H9 (cell line): Measurements from ENCODE around the gene GTPBP6. TPM values are rescaled to one million over a fixed set of nuclear protein-coding genes. Genes with fewer than 3 reads are reported as not detected.

Source experiments
- DNase-seq: peaks from one replicate; pipeline ENCODE4 v3.0.0-alpha.2; 2017
- H2AFZ ChIP-seq: one replicate; pipeline ENCODE4 v1.6.1; 2013; ENCODE audit warnings: mild to moderate bottlenecking, low read length, control low read depth, moderate library complexity
- H2AK5ac ChIP-seq: 2 replicates; pipeline ENCODE4 v1.6.1; 2013; ENCODE audit warnings: low read length, control low read depth, mixed read lengths; ENCODE audit not compliant: insufficient read length
- H2BK120ac ChIP-seq: one replicate; pipeline ENCODE4 v1.6.1; 2013; ENCODE audit warnings: low read depth, mild to moderate bottlenecking, low read length, control low read depth, inconsistent platforms; ENCODE audit not compliant: poor library complexity, severe bottlenecking
- H2BK12ac ChIP-seq: 2 replicates; pipeline ENCODE4 v1.6.1; 2013; ENCODE audit warnings: low read length, control low read depth, mixed read lengths, low read depth; ENCODE audit not compliant: insufficient read length
- H2BK15ac ChIP-seq: 2 replicates; pipeline ENCODE4 v1.6.1; 2013; ENCODE audit warnings: low read depth, low read length, control low read depth
- H2BK20ac ChIP-seq: one replicate; pipeline ENCODE4 v1.6.1; 2013; ENCODE audit warnings: low read depth, mild to moderate bottlenecking, low read length, control low read depth, inconsistent platforms; ENCODE audit not compliant: poor library complexity, severe bottlenecking
- H2BK5ac ChIP-seq: 2 replicates; pipeline ENCODE4 v1.6.1; 2013; ENCODE audit warnings: low read length, control low read depth, mixed read lengths; ENCODE audit not compliant: insufficient read length
- H3K14ac ChIP-seq: 2 replicates; pipeline ENCODE4 v1.6.1; 2013; ENCODE audit warnings: low read length, control low read depth; ENCODE audit not compliant: insufficient read depth
- H3K18ac ChIP-seq: 2 replicates; pipeline ENCODE4 v1.6.1; 2013; ENCODE audit warnings: low read depth, mild to moderate bottlenecking, mixed read lengths, low read length, control low read depth; ENCODE audit not compliant: insufficient read length
- H3K23ac ChIP-seq: 2 replicates; pipeline ENCODE4 v1.6.1; 2013; ENCODE audit warnings: low read length, control low read depth, mixed read lengths, low read depth; ENCODE audit not compliant: insufficient read length
- H3K23me2 ChIP-seq: 2 replicates; pipeline ENCODE4 v1.6.1; 2013; ENCODE audit warnings: low read depth, mild to moderate bottlenecking, mixed read lengths, low read length, control low read depth; ENCODE audit not compliant: insufficient read length, poor library complexity, severe bottlenecking
- H3K27ac ChIP-seq: 2 replicates; pipeline ENCODE4 v1.5.1; 2013; ENCODE audit warnings: low read length, control low read depth, mixed read lengths, low read depth; ENCODE audit not compliant: insufficient read length
- H3K27me3 ChIP-seq: 2 replicates; pipeline ENCODE4 v1.6.1; 2013; ENCODE audit warnings: low read length, control low read depth, inconsistent platforms; ENCODE audit not compliant: insufficient read depth
- H3K4ac ChIP-seq: 2 replicates; pipeline ENCODE4 v1.6.1; 2013; ENCODE audit warnings: low read depth, mild to moderate bottlenecking, control low read depth, inconsistent platforms, low read length, moderate library complexity
- H3K4me1 ChIP-seq: 2 replicates; pipeline ENCODE4 v1.6.1; 2013; ENCODE audit warnings: low read length, control low read depth, inconsistent platforms; ENCODE audit not compliant: insufficient read depth
- H3K4me2 ChIP-seq: 2 replicates; pipeline ENCODE4 v1.6.1; 2013; ENCODE audit warnings: low read length, control low read depth, mixed read lengths; ENCODE audit not compliant: insufficient read length, insufficient read depth
- H3K56ac ChIP-seq: 2 replicates; pipeline ENCODE4 v1.6.1; 2013; ENCODE audit warnings: low read depth, mild to moderate bottlenecking, mixed read lengths, low read length, control low read depth; ENCODE audit not compliant: insufficient read length
- H3K79me1 ChIP-seq: 2 replicates; pipeline ENCODE4 v1.6.1; 2013; ENCODE audit warnings: low read depth, mild to moderate bottlenecking, moderate library complexity, low read length, control low read depth, inconsistent platforms; ENCODE audit not compliant: insufficient read depth, poor library complexity, severe bottlenecking
- H3K79me2 ChIP-seq: 2 replicates; pipeline ENCODE4 v1.6.1; 2013; ENCODE audit warnings: low read length, control low read depth, inconsistent platforms; ENCODE audit not compliant: insufficient read depth
- H3K9ac ChIP-seq: 2 replicates; pipeline ENCODE4 v1.6.1; 2013; ENCODE audit warnings: low read length, control low read depth, mixed read lengths; ENCODE audit not compliant: insufficient read length; ENCODE audit errors: extremely low read depth
- H3K9me3 ChIP-seq: one replicate; pipeline ENCODE4 v1.6.1; 2013; ENCODE audit warnings: low read depth, low read length, inconsistent platforms; ENCODE audit not compliant: control insufficient read depth
- H3T11ph ChIP-seq: one replicate; pipeline ENCODE4 v1.6.1; 2013; ENCODE audit warnings: mild to moderate bottlenecking, low read length, control low read depth, inconsistent platforms
- H4K20me1 ChIP-seq: one replicate; pipeline ENCODE4 v1.6.1; 2013; ENCODE audit not compliant: control insufficient read depth, insufficient read length, insufficient read depth
- H4K5ac ChIP-seq: 2 replicates; pipeline ENCODE4 v1.6.1; 2013; ENCODE audit warnings: low read depth, mild to moderate bottlenecking, mixed read lengths, low read length, control low read depth; ENCODE audit not compliant: insufficient read length
- H4K8ac ChIP-seq: replicated peaks from 2 replicates; pipeline ENCODE4 v1.6.1; 2013; ENCODE audit warnings: low read length, control low read depth, mixed read lengths, low read depth; ENCODE audit not compliant: insufficient read length
- H4K91ac ChIP-seq: 2 replicates; pipeline ENCODE4 v1.6.1; 2013; ENCODE audit warnings: low read depth, mild to moderate bottlenecking, moderate library complexity, mixed read lengths, low read length, control low read depth; ENCODE audit not compliant: insufficient read length
- H3K27ac Mint-ChIP-seq, 3 experiments: 2 replicates in 2 of 3; 3 replicates in 1 of 3; pipeline ENCODE4 v1.8.0; 2020 to 2021; ENCODE audit warnings: mixed read lengths in 3 of 3, mild to moderate bottlenecking in 1 of 3, moderate library complexity in 1 of 3
- H3K27me3 Mint-ChIP-seq: 2 replicates; pipeline ENCODE4 v1.8.0; 2021; ENCODE audit warnings: low read depth, mild to moderate bottlenecking, moderate library complexity, mixed read lengths
- H3K36me3 Mint-ChIP-seq, 3 experiments: 2 replicates in 2 of 3; 3 replicates in 1 of 3; pipeline ENCODE4 v1.8.0; 2020 to 2021; ENCODE audit warnings: low read depth in 3 of 3, mixed read lengths in 3 of 3; ENCODE audit not compliant: insufficient read depth in 1 of 3
- H3K4me1 Mint-ChIP-seq, 2 experiments: 2 replicates each; pipeline ENCODE4 v1.8.0; 2020; ENCODE audit warnings: mixed read lengths in 2 of 2
- H3K4me3 Mint-ChIP-seq, 2 experiments: 2 replicates in 1 of 2; 3 replicates in 1 of 2; pipeline ENCODE4 v1.8.0; 2020 to 2021; ENCODE audit warnings: mild to moderate bottlenecking in 2 of 2, mixed read lengths in 2 of 2, moderate library complexity in 1 of 2
- H3K9me3 Mint-ChIP-seq, 2 experiments: 2 replicates in 1 of 2; 3 replicates in 1 of 2; pipeline ENCODE4 v1.8.0; 2020; ENCODE audit warnings: mild to moderate bottlenecking in 2 of 2, mixed read lengths in 2 of 2, moderate library complexity in 1 of 2
- CTCF ChIP-seq: fragments of 200-600 bp; sonication (generic); conservative IDR thresholded peaks from 3 replicates; pipeline ENCODE4 v1.8.0; 2021; ENCODE audit warnings: antibody characterized with exemption, mild to moderate bottlenecking
- WGBS: extraction: QIAGEN DNeasy Blood & Tissue Kit; methylation state at CpG from one replicate; pipeline ENCODE4 v1.1.7; 2013; ENCODE audit warnings: missing lambda C conversion rate, low lambda C conversion rate, mixed read lengths; ENCODE audit not compliant: insufficient read length; ENCODE audit errors: extremely low coverage; 5-methylcytosine and 5-hydroxymethylcytosine counted together
- total RNA-seq: library from RNA; stranded (reverse); gene quantifications from 2 replicates; pipeline ENCODE4 v1.2.1, GENCODE V29; 2021

GTPBP6 gene
- total RNA-seq, 1 experiment from 2014 or later = 64.0 TPM

- H2BK15ac ChIP-seq = no peak overlapping the region
- peaks cover 44 to 58% (median 49%) of the 10 kb centered on the region in 3 experiments for H3K36me3 Mint-ChIP-seq
- H3K14ac ChIP-seq = no peak overlapping the region; the same call in 1 of the 2 replicates
- 0 out of 5 replicates have a peak, but pooled peaks cover 0 to 3% of the 10 kb centered on the region in 2 experiments for H3K9me3 Mint-ChIP-seq
- H3K18ac ChIP-seq = no peak overlapping the region
- no peaks in the 10 kb centered on the region for H3K23me2 ChIP-seq
- H2BK5ac ChIP-seq = no peak overlapping the region
- H3K56ac ChIP-seq = no peak overlapping the region
- H3K27ac Mint-ChIP-seq = 0 out of 7 replicates have a peak overlapping the region, but pooled peaks of 1 of the 3 experiments have one; percentile 14
- peaks cover 3% of the 10 kb centered on the region; the same call in 1 of the 2 replicates for H3K79me2 ChIP-seq
- TF ChIP-seq CTCF = no peak
- H3K27ac ChIP-seq = no peak overlapping the region
- no peak overlapping the region for H2BK20ac ChIP-seq
- no peak overlapping the region for H4K91ac ChIP-seq
- no peak overlapping the region for H3K4me2 ChIP-seq
- H2BK120ac ChIP-seq = no peak overlapping the region
- no peak overlapping the region for H2BK12ac ChIP-seq
- no peaks in the 10 kb centered on the region for H3K4me1 Mint-ChIP-seq
- no peak for DNase-seq
- H2AK5ac ChIP-seq = no peak overlapping the region
- no peaks in the 10 kb centered on the region for H3K9me3 ChIP-seq
- H3K23ac ChIP-seq = no peak overlapping the region
- no peaks in the 10 kb centered on the region for H3K27me3 ChIP-seq
- peaks cover 4% of the 10 kb centered on the region for H3K79me1 ChIP-seq
- WGBS = no CpG with 5 or more reads among the region's 13 CpGs
- no peaks in the 10 kb centered on the region for H3K27me3 Mint-ChIP-seq
- no peak overlapping the region for H3K4ac ChIP-seq
- H4K20me1 ChIP-seq = peaks cover under 1% of the 10 kb centered on the region
- no peak overlapping the region for H4K5ac ChIP-seq
- no peaks in the 10 kb centered on the region for H3K4me1 ChIP-seq
- no peak overlapping the region for H3K9ac ChIP-seq
- no peak overlapping the region for H2AFZ ChIP-seq
- no peak overlapping the region for H3K4me3 Mint-ChIP-seq
- no peak overlapping the region for H4K8ac ChIP-seq
- H3T11ph ChIP-seq = no peak overlapping the region
Measured at GRCh38 chrX:362351-362750, 43.8 kb upstream of the GTPBP6 start.
